CD4-positive, alpha-beta T cell treated with Interleukin-17A for 4 hours (primary cell): ENCODE measurements around the gene CHST11.

Experiments
- DNase-seq: peaks from one replicate; pipeline ENCODE4 v3.0.0-alpha.2; 2020; ENCODE audit warnings: mixed read lengths

The CHST11 gene

DNA sequence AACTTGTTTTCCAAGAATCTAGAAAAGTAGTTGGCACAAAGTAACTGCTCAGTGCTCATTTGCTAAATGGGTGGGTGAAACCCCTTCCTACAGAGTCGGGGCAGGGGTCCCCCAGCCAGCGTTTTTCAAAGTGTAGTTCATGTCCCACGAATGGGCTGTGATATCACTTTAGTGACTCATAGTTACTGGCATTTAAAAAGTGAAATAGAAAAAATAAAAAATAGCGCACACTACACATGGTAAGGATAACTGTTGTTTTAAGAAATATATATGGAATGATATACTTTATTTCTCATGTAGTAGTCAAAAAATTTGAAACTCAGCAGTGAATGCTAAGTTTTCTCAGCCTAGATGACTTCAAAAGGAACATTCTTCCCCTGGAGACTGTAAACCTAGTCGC is 250.4 kb downstream of the CHST11 start:
- DNase-seq = no peak

DNA sequence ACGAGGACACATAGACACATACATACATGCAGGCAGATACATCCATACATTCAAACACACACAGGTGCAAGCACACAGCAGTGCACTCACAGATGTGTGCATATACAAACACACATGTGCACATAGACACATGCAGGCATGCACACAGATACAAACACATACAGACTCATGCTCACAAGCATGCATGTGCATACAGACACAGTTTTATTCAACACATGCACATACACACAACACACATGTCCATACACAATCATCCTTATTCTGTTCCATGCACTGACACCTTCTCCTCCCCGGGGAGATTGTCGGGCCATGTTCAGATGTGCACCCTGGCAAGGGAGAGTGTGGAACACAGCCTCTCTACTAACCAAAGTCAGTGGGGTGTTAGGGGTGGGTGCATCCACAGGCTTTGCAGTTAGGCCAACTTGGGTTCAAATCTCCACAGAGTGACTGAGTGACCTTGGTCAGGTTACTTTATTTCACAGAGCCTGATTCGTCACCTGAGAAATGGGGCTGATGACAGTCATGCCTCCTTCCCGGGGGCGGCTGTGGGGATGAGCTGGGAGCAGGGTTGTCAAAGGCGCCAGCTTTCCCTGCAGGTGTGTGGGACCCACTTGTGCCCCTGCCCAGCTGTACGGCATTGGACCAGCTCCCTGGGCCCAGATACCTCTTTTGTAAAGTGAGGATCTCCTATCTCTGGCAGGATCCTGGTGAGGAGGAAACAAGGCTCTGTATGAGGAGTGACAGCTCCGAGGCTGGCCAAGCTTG is 251.2 kb downstream of the CHST11 start:
- no peak for DNase-seq

DNA sequence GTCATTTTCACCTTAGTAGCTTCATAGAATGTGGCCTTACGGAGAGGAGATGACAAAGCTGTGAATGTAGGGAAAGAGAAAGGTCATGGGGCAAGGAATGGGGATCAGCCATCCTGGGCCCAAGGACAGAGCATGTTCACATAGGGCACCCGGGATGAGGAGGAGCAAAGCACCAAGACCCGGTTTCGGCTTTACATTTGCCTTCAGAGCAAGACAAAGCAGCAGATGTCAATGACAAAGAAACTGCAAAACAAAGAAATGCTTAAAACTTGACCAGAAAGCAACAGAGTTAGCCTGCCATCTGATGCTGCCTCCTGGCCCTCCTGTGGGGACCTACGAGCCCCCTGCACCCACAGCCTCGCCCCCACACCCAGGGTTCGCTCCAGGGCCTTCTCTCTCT is 252.1 kb downstream of the CHST11 start:
- DNase-seq = no peak

DNA sequence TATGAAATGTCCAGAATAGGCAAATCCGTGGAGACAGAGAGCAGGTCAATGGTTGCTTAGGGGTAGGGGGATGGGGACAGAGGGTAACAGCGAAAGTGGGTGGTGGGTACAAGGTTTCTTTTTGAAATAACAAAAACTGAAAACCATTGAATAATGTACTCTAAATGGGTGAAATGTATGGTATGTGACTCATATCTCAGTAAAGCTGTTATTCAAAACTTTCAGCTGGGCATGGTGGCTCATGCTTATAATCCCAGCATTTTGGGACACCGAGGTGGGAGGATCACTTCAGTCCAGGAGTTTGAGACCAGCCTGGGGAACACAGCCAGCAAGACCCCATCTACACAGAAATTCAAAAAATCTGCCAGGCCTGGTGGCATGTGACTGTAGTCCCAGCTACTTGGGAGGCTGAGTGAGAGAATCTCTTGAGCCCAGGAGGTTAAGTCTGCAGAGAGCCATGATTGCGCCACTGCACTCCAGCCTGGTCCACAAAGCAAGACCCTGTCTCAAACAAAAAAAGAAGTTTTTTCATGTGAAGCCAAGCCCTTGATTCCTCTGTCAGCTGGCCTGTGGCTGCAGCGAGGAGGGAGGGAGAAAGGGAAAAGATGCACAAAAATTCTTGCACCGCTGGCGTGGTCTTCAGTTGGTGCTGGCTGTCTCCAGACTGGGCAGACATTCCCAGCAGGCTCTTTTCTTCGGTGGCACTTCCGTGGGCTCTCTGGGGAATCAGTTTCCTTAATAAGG is 253.1 kb downstream of the CHST11 start:
- no peak for DNase-seq

DNA sequence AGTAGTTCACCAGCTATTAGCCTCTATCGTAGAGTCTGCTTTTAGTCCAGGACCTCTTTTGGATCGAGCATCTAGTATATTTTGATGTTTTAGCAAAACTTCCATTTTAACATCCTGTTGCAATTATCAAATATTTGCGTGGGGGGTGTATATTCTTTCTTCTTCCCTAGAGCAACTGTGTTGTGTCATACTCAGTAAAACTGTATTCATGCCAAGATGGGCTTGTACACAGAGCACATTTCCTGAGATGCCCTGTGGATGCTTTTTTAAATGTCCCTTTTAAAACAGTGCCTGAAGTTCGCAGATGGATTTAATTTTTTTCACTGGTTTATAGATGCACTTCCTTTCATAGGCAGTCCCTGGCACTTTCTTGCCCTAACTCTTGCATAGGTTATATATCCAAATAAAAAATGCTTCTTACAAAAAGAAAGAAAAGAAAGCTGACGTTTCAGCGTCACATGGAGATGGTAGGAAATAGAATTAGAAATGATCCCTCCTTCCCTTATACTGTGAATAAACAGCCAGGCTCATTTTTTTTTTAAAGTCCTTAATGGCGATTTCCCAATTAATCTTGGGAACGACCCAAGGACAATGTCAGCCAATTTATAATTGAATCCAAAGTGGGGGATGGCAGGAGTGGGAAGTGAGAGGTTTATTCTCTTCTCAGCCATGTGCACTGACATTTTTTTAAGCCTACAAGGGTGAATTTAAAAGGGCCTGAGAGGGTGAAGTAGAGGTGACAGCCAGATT is 254.4 kb downstream of the CHST11 start:
- DNase-seq = no peak

DNA sequence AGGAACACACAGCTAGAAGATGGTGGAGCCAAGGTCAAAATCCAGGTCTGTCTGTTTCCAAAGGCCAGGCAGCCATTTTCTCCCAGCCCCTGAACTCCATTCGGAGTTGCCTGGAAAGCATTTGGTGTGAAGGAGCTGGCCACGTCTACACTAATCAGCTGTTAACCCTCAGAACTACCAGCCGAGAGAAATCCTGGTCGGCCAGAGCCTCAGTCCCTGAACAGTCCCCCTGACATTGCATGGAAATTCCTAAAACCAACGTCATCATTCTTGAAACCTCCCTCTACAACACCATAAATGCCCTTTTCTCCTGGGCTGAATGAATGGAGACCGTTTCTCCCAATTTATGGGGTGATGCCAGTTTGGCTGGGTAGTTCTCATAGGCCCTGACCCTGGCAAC is 255.7 kb downstream of the CHST11 start:
- no peak for DNase-seq

DNA sequence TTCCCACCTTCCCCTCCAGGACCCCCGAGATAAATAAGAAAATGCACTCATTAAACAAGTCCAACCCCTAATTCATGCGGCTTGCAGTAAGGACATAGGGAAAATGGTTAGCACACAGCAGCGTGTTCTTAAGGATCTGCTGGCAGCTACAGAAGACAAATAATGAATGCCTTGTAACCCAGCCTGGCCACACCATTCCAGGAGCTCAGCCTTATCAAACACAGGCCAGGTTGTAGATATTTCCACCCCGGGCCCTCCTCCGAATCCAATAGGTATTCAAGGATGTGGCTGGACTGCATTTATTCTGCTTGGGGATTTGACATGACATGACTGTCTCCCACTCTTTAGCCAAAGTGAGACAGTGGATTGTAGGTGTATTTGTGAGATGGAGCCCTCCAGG is 256.2 kb downstream of the CHST11 start:
- no peak for DNase-seq

DNA sequence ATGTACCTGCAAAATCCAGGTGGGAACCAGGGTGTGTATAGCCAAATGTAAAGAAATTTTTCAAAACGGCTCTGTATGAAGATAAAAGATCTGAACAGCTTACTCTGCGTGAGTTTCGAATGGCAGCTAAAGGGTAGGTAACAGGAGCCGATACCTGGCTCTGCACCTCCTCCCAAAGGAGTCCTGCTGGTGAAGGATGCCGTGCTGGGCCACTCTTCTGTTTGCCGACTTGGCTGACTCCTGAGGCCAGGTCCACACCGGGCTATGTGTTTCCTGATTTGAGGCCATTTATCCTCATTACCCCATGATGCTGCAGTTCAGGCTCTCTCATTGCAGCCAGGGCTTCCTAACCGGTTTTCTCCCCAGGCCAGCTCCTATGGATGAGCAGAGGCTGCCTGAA is 256.7 kb downstream of the CHST11 start:
- no peak for DNase-seq

DNA sequence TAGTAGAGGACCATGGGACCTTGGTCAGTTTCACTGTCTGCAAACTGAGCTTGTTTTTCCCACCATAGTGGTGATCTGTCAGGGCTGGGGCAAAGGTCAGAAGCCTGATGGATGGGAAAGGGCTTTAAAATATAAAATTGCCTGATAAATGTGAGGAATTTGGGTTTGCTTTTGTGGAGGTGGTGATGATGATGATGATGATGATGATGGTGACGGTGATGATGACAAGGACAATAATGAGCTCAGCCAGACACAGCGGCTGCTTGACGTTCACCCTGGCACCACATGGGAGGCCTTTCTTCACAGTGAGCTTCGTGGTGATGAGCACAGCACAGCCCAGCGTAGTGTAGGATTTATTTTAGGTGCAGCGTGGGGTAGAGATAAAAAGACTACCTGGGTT is 257.6 kb downstream of the CHST11 start:
- DNase-seq = no peak

DNA sequence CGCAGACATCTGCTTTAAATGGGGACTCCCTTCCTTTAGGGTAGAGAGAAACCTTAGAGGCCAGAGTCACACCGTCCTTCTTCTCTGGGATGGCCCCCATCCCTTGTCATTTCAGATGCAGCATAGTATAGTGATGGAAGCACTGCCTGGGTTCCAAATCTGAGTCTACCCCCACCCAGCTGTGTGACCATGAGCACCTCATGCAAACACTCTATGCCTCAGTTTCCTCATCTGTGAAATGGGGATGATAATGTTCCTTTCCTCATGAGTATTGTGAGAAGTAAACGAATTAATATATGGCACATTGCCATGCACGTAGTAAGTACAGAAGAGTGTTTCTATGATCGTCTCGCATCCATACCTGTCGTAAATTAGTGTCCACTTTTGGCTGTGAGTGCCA is 259.4 kb downstream of the CHST11 start:
- no peak for DNase-seq

DNA sequence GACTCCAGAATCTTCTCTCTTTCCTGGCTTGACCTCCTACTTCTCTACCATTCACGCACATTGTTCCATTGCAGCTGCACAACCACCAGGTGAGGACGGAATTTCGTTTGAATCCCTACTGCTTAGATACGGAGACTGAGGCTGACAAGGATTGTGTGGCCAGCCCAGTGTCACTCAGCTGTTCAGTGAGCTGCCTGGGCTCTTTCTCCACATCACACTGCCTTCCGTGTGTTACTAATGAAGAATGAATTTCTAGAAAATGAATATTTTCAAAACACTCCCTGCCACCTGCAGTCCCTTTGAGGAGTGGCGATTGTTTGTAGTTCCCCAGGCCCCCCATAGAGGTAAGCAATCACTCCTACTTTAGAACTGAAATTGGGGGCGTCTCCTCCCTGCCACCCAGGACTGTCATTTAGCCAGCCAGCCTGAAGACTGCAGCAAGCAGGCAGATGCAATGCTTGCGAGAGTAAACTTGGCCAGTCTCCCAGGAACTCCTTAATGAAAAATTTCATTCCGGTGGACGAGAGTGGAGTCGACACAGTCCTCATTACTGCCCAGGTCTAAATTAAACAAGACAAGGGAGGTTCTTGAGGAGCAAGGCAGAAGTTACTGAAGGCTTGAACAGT is 261.7 kb downstream of the CHST11 start:
- no peak for DNase-seq

DNA sequence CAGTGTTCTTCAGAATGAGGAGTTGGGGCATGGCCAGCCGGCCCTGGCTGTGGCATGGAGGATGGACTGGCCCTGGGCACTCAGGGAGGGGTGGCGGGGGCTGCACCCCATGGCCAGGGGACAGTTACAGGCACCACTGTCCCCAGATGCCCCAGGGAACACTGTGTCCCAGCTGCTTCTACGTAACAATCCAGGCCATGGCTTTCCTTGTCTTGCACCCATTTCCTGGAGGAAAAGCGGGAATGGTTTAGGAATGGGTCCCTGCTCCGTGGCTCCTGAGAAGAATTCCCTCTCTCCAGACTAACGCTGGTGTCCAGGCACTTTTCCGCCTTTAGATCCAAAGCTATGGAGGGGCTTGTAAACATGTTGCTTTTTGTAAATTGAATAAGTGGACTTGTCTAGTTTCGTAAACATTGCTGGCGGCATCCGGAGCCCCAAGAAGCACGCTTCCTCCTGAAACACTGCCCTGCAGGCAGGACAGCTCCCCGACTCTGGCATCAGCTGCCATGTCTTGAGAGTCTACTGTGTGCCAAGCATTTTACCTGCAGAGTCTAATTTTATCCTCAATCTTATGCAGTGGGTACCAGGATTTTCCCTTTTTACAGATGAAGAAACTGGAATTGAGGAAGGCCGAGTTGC is 263.1 kb downstream of the CHST11 start:
- DNase-seq = no peak

DNA sequence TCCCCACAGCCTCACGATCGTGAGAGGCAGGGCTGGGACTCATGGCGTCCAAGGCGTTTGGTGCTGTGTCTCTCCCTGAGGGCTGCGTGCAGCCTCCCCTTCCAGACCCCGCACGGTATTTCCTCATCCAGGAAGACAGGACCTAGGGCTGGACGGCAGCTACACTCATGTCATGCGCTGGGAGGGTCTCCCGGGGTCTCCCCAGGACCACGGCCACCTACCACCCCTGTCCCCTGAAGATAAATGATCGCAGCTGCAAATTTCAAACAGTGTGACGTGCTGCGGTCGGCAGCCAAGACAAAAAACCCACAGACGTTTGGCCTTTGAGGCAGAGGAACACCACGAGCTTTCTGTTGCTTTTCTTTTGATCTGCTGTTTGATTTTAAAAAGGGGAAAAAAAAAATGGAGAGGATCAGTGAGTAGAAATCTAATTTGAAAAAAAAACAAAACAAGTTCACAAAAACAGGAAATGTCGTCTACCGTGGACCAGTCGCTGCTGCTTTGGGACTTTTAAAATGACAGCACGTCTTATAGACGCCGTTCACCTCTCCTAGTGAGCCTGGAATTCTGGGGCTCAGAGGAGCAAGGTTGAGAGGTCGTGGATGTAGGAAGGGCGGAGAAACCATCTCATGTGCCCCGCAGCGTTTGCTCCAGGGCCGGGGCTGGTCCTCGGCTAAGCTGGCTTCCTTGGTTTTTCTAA is 263.7 kb downstream of the CHST11 start:
- peak; percentile 78 for DNase-seq

DNA sequence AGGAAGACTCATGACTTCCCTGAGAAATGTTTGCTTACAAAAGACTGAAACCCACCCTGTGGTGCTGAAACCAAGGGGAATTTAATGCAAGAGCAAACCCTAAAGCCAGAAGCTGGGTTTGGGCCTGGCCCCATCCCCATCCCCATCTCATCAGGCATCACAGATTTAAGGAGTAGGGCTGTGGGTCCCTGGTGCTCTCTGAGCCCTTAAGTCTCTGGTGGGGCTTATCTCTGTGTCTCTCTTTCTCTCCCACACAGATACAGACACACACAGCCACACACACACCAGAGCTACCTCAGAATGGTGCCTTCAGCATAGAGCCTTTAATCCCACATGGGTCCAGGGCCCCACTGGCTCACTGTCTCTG is 264.3 kb downstream of the CHST11 start:
- peak; percentile 22 for DNase-seq

DNA sequence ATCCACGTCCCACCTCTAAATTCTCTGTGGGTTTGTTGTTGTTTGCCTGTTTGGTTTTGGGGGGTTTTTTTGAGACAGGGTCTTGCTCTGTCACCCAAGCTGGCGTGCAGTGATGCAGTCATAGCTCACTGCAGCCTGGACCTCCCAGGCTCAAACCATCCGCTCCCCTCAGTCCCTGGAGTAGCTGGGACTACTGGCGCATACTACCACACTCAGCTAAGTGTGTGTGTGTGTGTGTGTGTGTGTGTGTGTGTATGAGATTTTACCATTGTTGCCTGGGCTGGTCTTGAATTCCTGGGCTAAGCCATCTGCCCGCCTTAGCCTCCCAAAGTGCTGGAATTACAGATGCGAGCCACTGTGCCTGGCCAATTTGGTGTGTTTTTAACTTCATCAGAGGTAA is 265.2 kb downstream of the CHST11 start:
- no peak for DNase-seq

DNA sequence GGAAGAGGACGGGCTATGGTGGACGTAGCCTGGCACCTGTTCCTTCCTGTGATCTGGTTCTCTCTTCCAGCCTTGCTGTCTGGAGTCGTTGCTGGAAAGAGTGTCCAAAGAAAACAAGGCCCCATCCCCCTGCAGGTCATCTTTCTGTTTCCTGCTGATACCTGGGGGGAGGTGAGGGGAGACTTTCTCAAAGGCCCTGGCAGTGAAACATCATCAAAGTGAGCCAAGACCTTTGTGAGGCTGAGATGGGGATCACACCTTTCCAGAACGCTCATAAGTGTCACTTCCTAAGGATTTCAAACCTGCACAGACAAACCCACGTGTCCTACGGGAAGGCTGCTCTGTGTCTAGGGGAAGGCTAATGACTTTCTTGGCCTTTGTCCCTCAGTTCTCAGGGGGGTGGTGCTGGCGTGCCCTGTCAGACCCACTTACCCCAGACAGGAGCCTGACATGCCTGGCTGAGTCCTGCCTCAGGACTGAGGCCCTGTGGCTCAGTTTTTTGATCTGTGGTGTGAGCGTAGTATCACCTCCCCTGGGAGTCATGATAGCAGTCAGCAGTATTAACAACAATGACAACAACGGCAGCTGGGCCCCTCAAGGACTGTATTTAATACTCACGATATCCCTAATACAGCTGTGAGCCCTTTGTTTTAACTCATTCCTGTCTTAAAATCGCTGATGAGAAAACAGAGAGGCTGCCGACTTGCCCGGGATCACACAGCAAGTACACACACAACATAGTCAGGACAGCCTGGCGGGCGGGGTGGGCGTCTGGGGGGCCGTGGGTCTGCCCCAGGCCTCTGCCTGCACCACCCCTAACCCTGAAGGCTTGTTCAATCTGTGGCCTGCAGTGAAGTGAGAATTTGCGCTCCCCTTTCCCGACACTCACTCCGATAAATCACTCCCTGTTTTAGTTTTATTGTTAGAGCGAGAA is 266.1 kb downstream of the CHST11 start:
- DNase-seq = no peak

DNA sequence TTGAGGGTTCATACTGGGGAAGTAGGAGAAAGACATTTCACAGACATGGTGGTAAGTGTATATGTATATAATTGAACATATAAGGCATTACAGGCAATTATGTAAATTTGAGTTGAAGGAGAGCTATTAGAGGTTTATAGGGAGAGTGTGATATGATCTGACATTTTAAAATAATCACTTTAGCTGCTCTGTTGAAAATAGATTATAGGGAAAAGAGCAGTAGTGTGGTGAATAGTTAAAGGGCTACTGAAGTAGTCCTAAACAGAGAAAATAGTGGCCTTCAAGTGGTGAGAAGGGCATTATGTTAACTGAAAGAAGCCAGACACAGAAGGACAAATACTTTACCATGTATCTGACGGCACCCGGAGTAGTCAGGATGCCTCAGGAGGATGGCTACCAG is 267.1 kb downstream of the CHST11 start:
- DNase-seq = no peak

DNA sequence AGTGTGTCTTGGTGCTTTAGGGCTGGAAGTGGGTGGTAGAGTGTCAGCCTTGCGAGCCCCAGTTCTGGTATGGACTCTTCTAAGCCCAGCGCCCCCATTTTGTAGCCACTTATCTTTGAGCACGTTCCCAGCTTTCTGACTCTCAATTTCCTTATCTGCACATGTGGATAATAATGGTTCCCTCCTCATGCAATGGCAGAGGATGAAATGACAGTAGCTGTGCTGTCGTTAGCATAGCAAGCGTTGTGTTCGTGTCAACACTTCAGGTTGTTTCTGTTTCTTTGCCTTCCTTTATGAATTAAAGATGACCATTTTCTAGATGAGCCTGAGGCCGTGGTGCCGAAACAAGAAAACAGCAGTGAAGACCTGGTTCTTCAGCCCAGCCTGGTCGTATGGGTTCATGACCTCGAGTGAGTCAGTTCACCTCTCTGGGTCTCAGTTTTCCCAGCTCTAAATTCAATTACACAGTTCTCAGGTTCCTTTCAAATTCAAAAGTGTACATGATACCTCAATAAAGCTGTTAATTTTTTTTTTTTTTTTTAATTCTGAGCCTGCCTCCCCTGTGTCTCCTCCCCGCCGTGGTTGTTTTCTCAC is 268.3 kb downstream of the CHST11 start:
- DNase-seq = no peak

DNA sequence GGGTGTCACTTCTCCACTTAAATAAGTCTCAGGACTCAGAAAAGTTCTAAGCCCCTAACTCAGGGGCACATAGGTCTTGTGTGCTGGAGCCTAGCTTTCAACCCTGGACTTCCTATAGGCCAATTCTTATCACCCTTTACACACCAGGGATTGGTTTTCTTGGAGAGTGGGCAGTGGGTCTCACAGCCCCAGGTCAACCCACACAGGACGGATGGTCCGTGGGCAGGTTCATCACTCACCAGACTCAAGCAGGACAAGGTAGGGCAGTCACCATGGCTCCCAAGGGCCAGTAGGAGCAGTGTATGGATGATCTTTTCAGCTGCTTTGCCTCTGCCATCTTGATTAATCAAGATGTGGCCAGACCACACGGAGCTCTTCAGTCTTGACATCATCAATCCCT is 268.9 kb downstream of the CHST11 start:
- DNase-seq = no peak

DNA sequence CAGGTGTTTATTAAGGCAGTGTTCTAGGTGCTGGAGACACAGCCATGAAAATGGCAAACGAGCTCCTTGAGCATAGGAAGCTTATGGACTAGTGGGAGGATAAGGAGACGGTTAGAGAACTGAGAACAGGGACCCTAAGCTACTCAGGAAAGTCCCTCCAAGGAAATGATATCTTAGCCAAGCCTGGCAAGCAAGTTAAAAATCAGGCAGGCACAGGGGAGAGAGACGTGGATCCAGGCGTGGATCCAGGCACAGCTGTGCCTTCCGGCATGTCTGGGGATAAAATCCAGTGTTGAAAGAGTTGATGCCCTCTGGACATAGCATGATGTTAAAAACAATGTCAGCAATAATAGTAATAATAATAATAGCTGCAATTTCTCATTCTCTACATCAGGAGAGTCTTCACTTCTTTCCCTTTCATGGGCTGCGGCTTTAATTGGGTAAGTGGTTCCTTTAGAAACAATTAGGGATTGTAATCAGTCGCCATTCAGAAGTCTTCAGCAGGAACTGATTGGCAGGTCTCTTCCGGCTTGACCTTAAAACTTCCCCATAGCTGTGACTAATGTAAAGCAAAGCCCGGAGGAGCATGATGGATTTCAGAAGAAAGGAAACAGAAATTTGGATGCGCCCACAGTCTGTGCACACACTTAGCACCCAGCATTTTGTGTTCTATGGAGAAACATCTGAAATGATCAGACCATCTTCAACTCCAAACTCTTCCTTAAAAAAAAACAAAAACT is 271.1 kb downstream of the CHST11 start:
- DNase-seq = no peak
